Stomach (tissue), 4 donors: ENCODE data around the gene HAPSTR1.

Experiments
- CTCF ChIP-seq, 7 experiments: fragments of 450-650 bp in 4 of 7; fragments of 200-600 bp in 3 of 7; sonication (generic) in 3 of 7; IDR thresholded peaks; one replicate each; pipeline ENCODE4 v1.5.1; 2016 to 2019; ENCODE audit warnings: antibody characterized with exemption in 7 of 7, control low read depth in 2 of 7, mild to moderate bottlenecking in 1 of 7
- EP300 ChIP-seq: sonication (generic); formaldehyde crosslinking; IDR thresholded peaks from one replicate; pipeline ENCODE4 v1.6.1; 2017; ENCODE audit warnings: antibody characterized with exemption
- POLR2A ChIP-seq, 4 donors: fragments of 450-650 bp; IDR thresholded peaks; one replicate each; pipeline ENCODE4 v1.6.1; 2016; ENCODE audit warnings: antibody characterized with exemption in 4 of 4, control low read depth in 2 of 4, mild to moderate bottlenecking in 1 of 4, moderate library complexity in 1 of 4
- POLR2AphosphoS5 ChIP-seq, 3 donors: sonication (generic); formaldehyde crosslinking; IDR thresholded peaks; one replicate each; pipeline ENCODE4 v1.6.1; 2016; ENCODE audit warnings: antibody characterized with exemption in 3 of 3

GRCh38 chr16:9054460-9054859, 37.0 kb upstream of the HAPSTR1 start:
- TF ChIP-seq CTCF (IDR thresholded peaks at IDR 0.05): no peak
- no peak for TF ChIP-seq POLR2A (IDR thresholded peaks at IDR 0.05)
- TF ChIP-seq POLR2AphosphoS5 (IDR thresholded peaks at IDR 0.05): no peak
- TF ChIP-seq EP300: no peak
